Heart left ventricle (tissue), 13 donors: ENCODE measurements around the gene ZNF346.

ENCODE experiments used
- CTCF ChIP-seq, 12 donors: fragments of 200-600 bp; sonication (generic) in 4 of 12; IDR thresholded peaks; one replicate each; pipeline versions ENCODE4 v1.5.0 to v1.8.0; 2018 to 2022; ENCODE audit warnings: antibody characterized with exemption in 12 of 12, mild to moderate bottlenecking in 5 of 12
- POLR2A ChIP-seq, 2 donors: fragments of 450-650 bp; IDR thresholded peaks; one replicate each; pipeline ENCODE4 v1.6.1; 2017; ENCODE audit warnings: antibody characterized with exemption in 2 of 2, mild to moderate bottlenecking in 2 of 2, moderate library complexity in 2 of 2
- donor health status: ischemic (EF 13 %, LVEDD 7.1; RV severe dilation, severe dysfunction).
- donor health status: DM: no; HTN: yes; CAD: no.
- donor health status: DM: no; HTN: no; CAD: no.
- donor health status: ischemic (EF 25% LVEDD 6.9; RV normal size, moderate dysfunction).
- donor health status: ischemic (EF 25% LVEDD 5.7; RV mildly dilated, moderate dysfunction).
- donor health status: ischemic (EF 35%, LVEDD 5.7; RV mildly dilated, moderate dysfunction).
- donor health status: nonischemic (EF 11% LVEDD 7.7; RV severe dilation, severe dysfunction).
- donor health status: DM: yes; HTN: yes; CAD: no.
- donor health status: PGD.
- donor health status: ischemic (EF 29% LVEDD 5.4; RV normal size, mild dysfunction).
- donor health status: nonischemic (EF 23%, LVEDD 6.1; RV moderate dilation, normal function).

GRCh38 chr5:177003649-177004048 is 18.8 kb upstream of the ZNF346 start:
- TF ChIP-seq CTCF (IDR thresholded peaks at IDR 0.05) (no peak), POLR2A (IDR thresholded peaks at IDR 0.05) (no peak)
